ENCODE data around the gene ASXL3. TPM values are rescaled to one million over a fixed set of nuclear protein-coding genes. Genes with fewer than 3 reads are reported as not detected.

ASXL3 gene
- total RNA-seq, 6 experiments from 2014 or later = 0.12 to 4.0 (median 1.3) TPM

GRCh38 chr18:33606621-33607020 lies 28.6 kb downstream of the ASXL3 start:
- DNase-seq (no peak), ATAC-seq (no peak)
- TF ChIP-seq, protein P1, sequence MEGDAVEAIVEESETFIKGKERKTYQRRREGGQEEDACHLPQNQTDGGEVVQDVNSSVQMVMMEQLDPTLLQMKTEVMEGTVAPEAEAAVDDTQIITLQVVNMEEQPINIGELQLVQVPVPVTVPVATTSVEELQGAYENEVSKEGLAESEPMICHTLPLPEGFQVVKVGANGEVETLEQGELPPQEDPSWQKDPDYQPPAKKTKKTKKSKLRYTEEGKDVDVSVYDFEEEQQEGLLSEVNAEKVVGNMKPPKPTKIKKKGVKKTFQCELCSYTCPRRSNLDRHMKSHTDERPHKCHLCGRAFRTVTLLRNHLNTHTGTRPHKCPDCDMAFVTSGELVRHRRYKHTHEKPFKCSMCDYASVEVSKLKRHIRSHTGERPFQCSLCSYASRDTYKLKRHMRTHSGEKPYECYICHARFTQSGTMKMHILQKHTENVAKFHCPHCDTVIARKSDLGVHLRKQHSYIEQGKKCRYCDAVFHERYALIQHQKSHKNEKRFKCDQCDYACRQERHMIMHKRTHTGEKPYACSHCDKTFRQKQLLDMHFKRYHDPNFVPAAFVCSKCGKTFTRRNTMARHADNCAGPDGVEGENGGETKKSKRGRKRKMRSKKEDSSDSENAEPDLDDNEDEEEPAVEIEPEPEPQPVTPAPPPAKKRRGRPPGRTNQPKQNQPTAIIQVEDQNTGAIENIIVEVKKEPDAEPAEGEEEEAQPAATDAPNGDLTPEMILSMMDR (IDR thresholded peaks at IDR 0.05) = no peak
- no peak for TF ChIP-seq POLR2A (IDR thresholded peaks at IDR 0.05)
- H3K9me3 ChIP-seq = no peaks in the 10 kb centered on the region
- no peaks in the 10 kb centered on the region for H3K27me3 ChIP-seq
- H3K4me1 ChIP-seq = peaks cover 0 to 6% (median 0%) of the 10 kb centered on the region in 4 donors
- H3K27ac ChIP-seq = no peak overlapping the region
- H3K36me3 ChIP-seq = no peaks in the 10 kb centered on the region
- H3K4me3 ChIP-seq = no peak overlapping the region
- intact Hi-C loops (cut with DNase I) = no loop called here

GRCh38 chr18:33611525-33612135 lies 33.6 kb downstream of the ASXL3 start:
- WGBS (ENCODE audit: insufficient coverage, low coverage, low lambda C conversion rate, missing lambda C conversion rate) = 55% methylated on average over 3 of the region's 3 CpGs
- Histone ChIP-seq H3K9me3 (no peaks in the 10 kb centered on the region), H3K36me3 (no peaks in the 10 kb centered on the region), H3K27ac (no peak overlapping the region), H3K4me1 (no peaks in the 10 kb centered on the region), H3K27me3 (no peaks in the 10 kb centered on the region), H3K4me3 (no peak overlapping the region)
- intact Hi-C loops (cut with DNase I) = no loop called here
- TF ChIP-seq, protein P1 (IDR thresholded peaks at IDR 0.05) = no peak
- no peak for TF ChIP-seq POLR2A (IDR thresholded peaks at IDR 0.05)
- ATAC-seq = no peak
- no peak for DNase-seq

DNA sequence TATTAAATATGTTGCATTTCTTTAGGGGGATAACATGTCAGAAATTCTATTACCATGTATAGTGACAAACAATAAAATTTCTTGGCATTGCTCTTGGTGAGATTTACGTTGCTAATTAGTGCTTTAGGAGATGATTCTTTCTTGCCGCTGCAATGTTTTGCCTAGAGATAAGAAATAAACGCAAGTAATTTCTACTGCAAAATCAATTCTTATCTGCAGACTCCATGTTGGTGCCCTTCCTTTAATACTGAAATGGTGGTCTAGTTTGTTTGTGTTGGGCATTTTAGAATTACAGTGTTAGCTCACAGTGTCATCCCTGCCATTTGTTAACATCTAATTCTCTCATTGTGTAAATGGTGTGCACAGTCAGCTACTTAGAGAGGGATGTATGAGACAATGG lies 34.6 kb downstream of the ASXL3 start:
- intact Hi-C loops (cut with DNase I) = no loop called here
- DNase-seq (no peak), ATAC-seq (no peak)
- no peaks in the 10 kb centered on the region for H3K9me3 ChIP-seq
- H3K4me1 ChIP-seq = no peaks in the 10 kb centered on the region
- 76% methylated on average over 3 of the region's 3 CpGs for WGBS (ENCODE audit: insufficient coverage, low coverage, low lambda C conversion rate, missing lambda C conversion rate)
- TF ChIP-seq, protein P1 (IDR thresholded peaks at IDR 0.05) = no peak
- TF ChIP-seq POLR2A (IDR thresholded peaks at IDR 0.05) = no peak
- H3K4me3 ChIP-seq = no peak overlapping the region
- no peaks in the 10 kb centered on the region for H3K27me3 ChIP-seq
- H3K27ac ChIP-seq = no peak overlapping the region
- H3K36me3 ChIP-seq = no peaks in the 10 kb centered on the region

GRCh38 chr18:33616556-33616955 lies 38.5 kb downstream of the ASXL3 start:
- no peak for ATAC-seq
- Histone ChIP-seq H3K36me3 (no peaks in the 10 kb centered on the region), H3K27ac (no peak overlapping the region), H3K4me1 (no peaks in the 10 kb centered on the region), H3K4me3 (no peak overlapping the region), H3K9me3 (no peaks in the 10 kb centered on the region), H3K27me3 (no peaks in the 10 kb centered on the region)
- no peak for DNase-seq
- intact Hi-C loops (cut with DNase I) = no loop called here
- TF ChIP-seq, protein P1 (IDR thresholded peaks at IDR 0.05) = no peak
- no peak for TF ChIP-seq POLR2A (IDR thresholded peaks at IDR 0.05)
- WGBS (ENCODE audit: insufficient coverage, low coverage, low lambda C conversion rate, missing lambda C conversion rate) = 86% methylated on average over 3 of the region's 3 CpGs

DNA sequence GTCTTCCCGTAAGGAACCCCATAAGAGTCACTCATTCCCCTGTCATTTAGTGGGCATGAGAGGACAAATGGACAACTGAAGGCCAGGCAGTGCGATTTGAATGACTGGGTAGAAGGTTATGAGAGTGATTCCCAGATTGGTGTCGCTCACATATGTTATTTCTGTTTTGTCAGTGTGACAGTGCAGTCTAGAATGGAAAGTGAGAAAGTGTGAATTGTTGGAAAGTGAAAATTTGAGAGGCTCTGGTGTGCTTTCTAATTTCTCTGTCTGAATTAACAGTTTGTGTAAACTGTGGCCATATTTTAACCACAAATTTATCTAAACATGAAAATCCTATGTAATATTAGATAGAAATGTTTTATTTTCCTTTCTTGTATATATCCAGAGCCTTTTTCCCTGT lies 49.1 kb downstream of the ASXL3 start:
- no peaks in the 10 kb centered on the region for H3K36me3 ChIP-seq
- H3K4me3 ChIP-seq = no peak overlapping the region
- intact Hi-C loops (cut with DNase I) = no loop called here
- no peak for ATAC-seq
- WGBS (ENCODE audit: insufficient coverage, low coverage, low lambda C conversion rate, missing lambda C conversion rate) = 69% methylated on average over 2 of the region's 3 CpGs
- no peaks in the 10 kb centered on the region for H3K9me3 ChIP-seq
- H3K27me3 ChIP-seq = no peaks in the 10 kb centered on the region
- H3K4me1 ChIP-seq = no peaks in the 10 kb centered on the region
- TF ChIP-seq POLR2A (IDR thresholded peaks at IDR 0.05) = no peak
- TF ChIP-seq, protein P1 (IDR thresholded peaks at IDR 0.05) = no peak
- no peak for DNase-seq
- H3K27ac ChIP-seq = no peak overlapping the region
